AG08396 (cell line): ENCODE results near the gene OR6J1.
"Not testable (repeated sequence)": the region's sequence is repeated elsewhere in the genome, so short reads cannot be mapped to it uniquely, and the experiment has no call there.

Experiments
- DNase-seq: peaks from one replicate; pipeline ENCODE4 v3.0.0; 2012; ENCODE audit warnings: low spot score, mixed read lengths

Gene OR6J1

DNA sequence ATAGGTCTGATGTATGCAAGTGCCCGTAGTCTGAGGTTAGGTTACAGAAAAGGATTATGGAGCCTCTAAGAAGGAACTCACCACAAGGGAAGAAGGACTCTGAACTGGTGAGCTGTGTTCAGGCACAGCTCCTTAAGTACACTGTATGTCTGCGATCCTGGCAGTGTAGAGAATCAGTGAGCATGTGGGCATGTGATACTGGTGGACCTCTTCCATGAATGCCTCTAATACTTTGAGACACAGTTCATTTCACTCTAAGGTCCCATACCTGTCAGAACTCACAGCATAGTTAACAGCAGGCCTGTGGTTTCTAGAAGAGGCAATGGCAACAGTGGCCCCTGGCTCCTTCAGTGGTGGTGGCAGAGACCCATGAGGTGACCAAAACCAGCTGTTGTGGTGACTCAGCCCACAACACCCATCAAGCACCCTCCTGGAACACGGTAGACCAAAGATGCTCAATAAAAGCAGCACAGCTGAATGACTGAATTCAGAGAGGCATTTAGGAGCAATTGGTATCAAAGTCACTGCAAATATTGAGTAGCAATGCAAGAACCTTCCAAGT, 6.9 kb upstream of the OR6J1 start:
- no peak for DNase-seq

DNA sequence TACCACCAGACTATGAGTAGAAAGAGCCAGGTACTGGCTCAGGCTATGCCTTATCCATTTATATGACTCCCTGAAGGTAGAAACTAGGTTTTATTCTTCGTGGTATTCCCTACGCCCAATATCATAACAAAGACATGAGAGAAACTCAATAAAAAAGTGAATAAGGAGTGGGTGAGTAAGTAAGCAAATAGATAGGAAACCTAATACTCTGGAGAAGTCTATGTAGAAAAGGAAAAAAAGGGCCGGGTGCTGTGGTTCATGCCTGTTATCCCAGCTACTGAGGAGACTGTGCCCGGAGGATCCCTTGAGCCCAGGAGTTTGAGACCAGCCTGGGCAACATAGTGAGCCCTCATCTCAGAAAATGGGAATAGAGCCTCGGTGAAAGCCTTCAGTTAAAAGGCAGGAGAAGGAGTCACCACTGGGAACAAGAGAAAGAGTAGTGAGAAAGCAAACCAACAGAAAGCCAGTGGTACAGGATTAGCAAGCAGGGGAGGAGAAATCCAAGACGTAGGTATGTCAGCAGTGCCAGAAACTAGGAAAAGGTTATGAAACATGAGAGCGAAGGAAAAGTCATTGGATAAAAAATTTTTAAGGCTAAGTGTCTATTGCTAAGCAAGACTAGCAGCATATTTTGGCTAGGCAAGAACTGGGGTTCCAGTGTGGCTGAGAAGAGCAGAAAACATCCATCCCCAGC, 6.0 kb upstream of the OR6J1 start:
- DNase-seq, result no peak

DNA sequence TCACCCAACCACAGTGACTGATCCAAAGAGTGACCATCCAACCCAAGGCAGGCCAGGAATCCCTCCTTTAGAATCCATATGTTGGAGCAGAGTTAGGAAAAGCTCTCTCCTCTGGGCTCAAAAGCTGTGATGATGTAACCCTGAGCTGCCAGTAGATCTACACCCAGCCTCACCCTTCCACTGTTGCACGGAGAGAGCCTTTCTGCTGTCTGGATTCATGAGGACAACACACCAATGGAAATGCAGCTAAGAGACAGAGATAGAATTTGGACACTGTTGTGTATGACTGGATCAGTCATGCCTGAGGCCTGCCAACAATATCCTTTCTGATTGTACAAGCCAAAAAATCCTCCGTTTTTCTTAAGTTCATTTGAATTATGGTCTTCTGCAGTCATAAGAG, 4.4 kb upstream of the OR6J1 start:
- no peak for DNase-seq

DNA sequence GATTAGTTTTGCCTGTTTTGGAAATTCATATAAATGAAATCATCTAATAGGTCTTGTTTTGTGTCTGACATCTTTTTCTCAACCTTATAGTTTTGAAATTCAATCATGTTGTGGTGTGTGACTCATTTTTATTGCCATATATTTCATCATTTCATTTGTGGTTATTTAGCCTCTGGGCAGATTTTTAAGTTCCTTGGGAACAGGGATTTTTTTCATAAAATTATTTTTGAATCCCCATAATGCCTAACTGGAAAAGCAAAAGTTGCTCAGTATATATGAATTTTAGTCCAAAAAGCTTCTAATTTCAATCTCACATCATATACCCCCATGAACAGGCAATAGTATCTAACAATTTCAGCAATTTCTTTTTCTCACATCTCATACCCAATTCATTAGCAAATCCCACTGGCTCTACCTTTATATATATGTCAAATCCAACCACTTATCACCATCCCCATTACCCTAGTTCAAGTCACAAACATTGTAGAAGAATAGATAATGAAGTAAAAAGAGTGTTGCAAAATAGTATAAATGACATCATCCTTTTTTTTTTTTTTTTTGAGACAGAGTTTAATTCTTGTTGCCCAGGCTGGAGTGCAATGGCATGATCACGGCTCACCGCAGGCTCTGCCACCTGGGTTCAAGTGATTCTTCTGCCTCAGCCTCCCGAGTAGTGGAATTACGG, 2.6 kb upstream of the OR6J1 start:
- DNase-seq, result peak; percentile 43

DNA sequence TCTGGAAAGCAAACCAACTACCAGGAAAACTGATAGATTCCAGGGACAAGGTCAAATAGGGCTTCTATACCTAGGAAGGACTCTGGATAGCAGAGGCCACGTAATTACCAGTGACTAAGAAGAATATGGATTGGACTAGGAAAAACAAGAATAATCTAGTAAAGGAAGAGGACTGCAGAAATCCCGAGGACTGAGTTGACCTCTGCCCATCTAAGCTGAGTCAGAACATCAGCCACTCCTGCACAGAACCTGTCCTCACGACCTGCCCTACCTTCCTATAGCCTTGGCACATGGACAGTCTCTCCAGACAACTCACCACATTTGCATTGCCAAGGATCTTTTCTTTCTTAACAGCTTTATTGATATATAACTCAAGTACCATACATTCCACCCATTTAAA, 2.3 kb downstream of the OR6J1 start:
- no peak for DNase-seq

DNA sequence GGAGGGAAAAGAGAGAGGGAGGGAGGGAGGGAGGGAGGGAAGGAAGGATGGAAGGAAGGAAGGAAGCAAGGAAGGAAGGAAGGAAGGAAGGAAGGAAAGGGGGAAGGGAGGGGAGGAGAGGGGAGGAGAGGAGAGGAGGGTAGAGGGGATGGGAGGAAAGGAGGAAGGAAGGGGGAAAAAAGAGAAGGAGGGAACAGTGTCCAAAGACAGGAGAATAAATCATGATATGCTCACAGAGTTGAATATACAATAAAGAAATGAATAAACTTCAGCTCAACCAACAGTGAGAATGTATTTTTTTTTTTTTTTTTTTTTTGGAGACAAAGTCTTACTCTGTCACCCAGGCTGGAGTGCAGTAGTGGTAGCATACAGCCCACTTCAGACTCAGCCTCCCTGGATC, 4.0 kb downstream of the OR6J1 start:
- DNase-seq, result no peak

DNA sequence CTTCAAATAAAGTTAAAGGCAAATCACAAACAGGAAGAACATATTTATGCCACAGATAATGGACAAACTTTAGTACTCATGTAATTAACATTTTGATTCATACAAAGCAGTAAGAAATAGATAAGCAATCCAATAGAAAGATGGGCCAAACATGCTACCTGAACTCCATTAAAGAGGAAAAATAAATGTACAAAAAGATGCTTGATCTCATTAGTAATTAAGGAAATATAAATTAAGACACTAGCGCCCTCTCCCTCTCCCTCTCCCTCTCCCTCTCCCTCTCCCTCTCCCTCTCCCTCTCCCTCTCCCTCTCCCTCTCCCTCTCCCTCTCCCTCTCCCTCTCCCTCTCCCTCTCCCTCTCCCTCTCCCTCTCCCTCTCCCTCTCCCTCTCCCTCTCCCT, 8.2 kb downstream of the OR6J1 start:
- not testable (repeated sequence) for DNase-seq

DNA sequence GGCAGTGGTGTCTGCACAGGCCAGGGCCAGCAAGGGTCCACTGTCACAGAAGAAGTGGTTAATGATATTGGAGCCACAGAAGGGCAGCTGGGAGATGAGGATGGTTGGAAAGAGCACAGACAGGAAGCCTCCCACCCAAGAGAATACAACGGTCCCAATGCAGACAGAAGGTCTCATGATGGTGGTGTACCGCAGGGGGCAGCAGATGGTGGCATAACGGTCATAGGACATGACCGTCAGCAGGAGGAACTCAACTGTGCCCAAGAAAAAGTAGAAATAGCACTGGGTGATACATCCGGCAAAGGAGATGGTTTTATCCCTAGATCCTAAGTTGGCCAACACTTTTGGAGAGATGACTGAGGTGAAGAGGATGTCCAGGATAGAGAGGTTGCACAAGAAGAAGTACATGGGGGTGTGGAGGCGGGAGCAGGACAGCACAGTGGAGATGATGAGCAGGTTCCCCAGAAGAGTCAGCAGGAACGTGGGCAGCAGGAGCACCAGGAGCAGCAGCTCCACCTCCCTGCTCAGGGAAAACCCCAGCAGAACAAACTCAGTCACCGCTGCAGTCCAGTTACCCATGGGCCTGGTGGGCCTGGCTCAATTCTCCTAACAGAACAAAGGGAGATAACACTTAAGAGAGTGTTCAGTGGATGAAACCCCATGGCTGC, 9.8 kb downstream of the OR6J1 start:
- no peak for DNase-seq

DNA sequence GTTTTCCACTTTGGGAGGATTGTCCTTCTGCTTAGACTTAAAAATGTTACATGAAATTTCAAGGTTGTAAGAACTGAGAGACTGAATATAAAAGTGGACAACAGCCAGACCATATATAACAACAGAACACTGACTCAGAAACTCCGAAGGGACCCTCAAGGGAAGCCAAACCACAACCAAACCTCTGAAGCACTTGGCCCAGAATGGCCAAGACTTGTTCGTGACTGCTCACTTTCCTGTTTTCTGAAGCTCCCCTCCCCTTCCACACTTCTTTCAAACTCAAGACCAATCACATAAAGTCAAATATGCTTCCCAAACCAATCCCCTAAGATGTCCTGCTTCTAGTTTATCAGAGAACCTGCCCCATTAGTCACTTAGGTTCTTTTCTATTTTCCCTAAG, 13.7 kb downstream of the OR6J1 start:
- peak; percentile 57 for DNase-seq

DNA sequence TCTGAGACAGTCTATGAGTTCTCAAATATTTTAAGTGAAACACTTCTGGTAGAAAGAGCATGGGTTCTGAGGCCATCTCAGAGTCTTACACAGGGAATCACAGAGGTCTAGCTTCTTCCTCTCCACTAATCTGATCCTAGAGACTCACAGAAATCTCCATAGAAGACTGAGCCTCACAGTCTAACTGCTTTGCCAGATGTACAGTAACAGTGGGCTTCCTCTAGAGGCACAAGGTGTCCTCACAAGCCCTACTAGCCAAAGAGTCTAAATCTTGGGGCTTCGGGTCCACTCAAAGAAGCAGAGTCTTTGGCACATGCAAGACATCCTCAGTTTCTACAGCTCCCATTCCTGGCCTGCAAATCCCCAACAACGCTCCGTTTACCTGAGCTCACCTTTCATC, 14.1 kb downstream of the OR6J1 start:
- DNase-seq, result no peak

DNA sequence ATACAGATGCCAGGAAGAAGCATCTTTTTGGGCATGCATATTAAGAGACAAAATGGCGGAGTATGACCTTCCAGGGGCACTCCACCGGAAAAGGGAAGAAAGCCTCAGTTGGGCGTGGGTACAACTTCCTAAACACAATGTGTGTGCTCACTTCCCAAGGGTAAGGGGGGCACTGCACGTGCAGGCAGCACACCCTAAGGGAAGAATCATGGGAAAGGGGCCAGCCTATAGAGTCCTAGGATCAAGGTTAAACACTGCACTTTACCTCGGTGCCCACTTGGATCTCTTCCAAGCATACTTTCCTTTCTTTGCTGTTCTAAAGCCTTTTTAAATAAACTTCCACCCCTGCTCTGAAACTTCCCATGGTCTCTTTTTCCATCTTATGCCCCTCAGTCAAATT, 14.8 kb downstream of the OR6J1 start:
- no peak for DNase-seq

DNA sequence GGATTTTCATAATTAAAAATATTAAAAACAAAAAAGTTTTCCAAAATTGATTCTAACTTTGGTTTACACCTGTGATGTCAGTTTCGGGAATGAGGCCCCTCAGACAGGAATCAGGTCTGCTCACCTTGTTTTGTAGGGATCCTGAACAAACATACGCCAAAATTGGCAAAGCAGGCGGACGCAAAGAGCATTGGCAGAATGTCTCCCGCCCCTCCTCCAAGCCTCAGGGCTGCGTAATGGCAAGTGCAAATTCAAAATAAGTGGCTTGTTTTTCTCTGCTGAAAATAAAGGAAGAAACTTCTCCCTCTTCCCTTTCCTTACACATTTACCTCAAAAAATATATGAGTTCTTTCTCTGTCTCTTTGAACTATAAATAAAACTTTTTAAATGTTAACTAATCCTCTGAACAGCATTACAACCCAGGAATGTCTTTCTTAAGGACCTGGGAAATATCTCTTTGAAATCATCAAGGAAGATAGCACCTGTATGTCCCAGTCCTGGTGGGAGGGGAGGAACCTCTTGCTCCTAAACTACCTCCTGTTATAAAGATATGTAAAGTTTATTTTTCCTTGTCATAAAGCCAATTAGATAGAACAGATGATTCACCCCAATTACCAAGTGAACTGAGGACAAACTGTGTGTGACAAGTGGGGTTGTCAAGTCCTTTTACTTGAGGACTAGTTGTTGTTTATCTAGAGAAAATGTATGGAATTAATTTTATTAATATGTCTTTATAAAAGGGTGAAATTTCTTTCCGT, 16.5 kb downstream of the OR6J1 start:
- no peak for DNase-seq

DNA sequence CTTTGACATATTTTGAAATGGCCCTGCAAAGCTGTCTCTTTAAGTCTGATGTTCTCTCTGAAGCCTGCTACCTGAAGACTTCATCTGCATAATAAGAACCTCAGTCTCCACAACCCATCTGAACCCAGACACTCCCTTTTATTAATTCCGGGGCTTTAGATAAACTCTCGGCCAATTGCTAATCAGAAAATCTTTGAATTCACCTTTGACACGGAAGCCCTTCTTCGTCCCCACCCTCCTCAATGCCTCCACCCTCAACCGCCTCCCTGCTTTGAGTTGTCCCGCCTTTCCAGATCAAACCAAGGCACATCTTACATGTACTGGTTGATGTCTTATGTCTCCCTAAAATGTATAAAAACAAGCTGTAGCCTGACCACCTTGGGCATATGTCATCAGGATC, 17.6 kb downstream of the OR6J1 start:
- DNase-seq, result no peak

DNA sequence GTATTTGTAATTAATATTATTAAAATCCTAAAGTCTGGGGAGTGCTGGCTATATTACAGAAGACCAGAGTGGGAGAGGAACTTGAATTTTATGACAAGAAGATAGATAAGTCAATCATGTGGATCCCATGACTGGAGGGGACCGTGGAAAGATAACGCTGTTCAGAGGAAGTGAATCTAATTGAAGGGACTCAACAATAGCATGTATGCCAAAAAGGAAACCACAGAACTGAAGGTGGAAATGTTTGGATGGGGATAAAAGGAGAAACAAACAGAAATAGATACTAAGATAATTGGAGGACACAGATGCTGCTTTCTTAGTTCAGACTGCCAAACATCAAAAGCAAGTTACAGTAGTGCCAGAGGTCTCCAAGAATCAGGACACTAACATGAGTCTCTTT, 21.1 kb downstream of the OR6J1 start:
- no peak for DNase-seq

DNA sequence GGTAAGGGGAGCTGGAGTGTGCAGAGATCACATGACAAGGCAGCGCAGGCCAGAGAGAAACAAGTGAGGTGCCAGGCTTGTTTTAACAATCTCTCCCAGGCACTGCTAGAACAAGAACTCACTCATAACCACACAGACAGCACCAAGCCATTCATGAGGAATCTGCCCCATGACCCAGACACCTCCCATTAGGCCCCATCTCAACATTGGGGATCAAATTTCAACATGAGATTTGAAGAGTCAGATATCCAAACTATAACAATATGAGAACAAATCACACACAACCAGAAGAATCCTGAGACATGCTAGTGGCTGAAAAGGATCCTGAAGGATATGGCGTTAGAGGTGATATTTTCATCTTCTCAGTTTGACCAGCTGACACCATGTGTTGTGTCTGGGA, 21.9 kb downstream of the OR6J1 start:
- DNase-seq, result no peak

DNA sequence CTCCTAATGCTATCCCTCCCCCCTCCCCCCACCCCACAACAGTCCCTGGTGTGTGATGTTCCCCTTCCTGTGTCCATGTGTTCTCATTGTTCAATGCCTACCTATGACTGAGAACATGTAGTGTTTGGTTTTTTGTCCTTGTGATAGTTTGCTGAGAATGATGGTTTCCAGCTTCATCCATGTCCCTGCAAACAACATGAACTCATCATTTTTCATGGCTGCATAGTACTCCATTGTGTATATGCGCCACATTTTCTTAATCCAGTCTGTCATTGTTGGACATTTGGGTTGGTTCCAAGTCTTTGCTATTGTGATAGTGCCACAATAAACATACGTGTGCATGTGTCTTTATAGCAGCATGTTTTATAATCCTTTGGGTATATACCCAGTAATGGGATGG, 28.4 kb downstream of the OR6J1 start:
- DNase-seq, result not testable (repeated sequence)

DNA sequence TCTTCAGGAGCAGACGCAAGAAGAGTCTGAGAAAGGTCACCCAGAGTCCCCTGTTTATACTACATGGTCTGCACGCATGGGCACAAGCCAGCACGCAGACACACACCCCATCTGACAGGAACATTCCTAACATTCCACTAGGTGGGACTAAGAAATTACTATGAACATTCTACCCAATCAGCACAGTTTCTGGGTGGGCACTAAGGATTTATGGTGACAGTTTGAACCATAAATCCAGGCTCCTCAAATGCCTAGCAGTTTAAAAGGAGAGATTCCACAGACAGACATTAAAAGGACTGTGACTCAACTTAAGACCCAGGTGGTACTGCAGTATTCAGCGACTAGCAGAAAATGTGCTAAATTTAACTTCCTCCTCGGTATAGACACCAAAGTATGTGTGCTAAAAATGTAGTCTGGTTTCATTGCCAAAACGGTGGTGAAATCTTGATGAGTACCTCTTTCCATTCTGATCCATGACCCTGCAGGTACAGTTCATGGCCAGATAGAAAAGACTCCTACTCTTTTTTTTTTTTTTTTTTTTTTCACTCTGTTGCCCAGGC, 29.8 kb downstream of the OR6J1 start:
- peak; percentile 85 for DNase-seq

DNA sequence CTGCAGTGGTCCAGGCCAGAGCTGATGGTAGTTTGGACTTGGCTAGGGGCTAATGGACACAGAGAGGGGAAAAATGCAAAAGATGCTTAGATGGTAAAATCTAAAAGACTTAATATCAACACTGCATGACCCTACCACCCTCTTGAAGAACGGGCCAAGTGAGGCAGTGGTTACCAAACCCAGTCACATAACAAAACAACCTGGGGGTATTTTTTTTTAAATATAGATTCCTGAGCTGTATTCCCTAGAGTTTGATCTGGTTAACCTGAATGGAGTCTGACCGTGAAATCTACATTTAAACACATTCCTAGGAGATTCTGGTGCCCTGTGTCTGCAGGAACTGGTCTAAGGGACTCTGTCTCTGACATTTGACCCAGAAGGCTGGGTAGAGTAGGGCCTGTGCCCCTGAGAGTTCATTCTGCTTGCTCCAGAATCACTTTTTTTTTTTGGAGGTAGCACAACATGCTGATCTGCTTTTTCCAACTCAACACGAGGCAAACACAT, 30.4 kb downstream of the OR6J1 start:
- DNase-seq, result no peak

DNA sequence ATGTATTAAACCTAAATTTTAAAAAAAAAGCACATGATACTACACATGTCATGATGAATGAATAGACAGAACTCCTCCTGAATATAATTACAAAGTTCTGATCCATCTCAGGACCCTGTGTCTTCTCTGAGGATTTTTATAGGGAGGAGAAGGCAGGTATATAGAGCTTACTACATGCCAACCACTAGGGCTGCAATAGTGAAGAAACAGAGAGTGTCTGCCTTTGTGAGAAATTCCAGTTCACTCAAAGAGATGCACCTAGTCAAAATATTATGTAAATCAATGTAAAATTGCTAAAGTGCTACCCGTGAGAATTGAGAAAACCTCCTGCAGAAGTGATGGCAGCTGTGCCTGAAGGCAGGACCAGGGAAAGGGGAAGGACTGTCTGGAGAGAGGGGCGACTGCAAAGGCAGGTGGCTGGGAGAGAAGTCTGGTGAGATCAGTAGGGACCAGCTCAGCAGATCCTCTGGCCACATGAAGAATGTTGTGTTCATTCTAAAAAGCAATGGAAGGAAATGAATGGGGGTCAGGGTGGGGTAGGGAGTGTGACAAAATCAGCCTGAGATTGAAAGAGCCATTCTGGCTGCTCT, 31.0 kb downstream of the OR6J1 start:
- no peak for DNase-seq

DNA sequence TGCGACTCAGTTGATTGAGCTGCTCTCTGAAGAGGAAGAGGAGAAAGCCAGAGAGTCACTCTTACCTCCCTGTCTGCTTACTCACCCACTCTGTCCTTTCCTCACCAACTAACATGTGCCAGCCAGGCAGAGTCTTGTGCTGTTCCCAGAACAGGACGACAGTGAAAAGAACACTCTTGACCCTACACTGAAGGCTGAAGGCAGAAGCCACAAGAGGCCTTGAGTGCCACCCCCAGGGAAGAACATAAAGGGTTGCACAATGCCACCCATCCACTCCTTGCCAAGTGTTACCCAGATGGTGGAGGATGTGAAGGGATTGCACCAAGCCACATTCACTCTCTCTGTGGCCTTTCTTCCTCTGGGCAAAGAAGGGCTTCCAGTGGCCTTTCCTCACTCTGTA, 33.2 kb downstream of the OR6J1 start:
- DNase-seq, result no peak

DNA sequence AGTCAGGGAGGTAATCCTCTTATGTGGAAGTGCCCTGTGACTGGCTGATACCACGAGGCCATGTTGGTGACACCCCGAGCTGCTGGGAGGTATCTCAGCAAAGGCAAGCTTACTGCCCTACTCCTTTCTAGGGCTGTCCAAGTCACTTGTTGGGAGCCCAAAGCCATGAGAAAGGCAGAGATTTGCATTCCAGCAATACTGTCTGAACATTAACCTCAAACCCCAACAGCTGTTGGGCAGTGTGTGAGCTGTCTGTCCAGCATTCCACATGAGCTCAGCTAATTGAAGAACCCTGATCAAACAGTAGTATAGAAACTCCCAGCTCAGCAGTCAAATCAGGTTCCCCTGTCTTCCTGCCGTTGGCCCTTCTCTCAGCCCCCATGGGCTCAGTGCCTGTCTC, 36.9 kb downstream of the OR6J1 start:
- no peak for DNase-seq

DNA sequence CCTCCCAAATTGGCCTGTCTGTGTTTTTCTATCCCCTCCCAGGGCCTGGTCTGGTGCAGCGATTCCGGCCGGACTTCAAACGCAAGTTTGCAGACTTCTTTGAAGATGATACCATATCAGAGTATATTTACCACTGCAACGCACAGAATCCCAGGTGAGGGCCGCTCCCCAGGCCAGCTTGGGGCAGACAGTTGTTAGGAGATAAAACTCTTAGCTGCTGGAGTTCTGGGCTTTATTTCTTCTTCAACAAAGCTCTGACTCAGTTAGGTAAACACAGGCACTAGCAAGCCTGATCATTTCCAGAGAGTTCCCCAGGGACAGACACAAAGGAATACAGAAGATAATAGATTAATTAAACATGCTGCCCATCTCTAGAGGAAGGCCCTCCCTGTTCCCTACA, 37.8 kb downstream of the OR6J1 start:
- no peak for DNase-seq
